B cell (primary cell): ENCODE results near the gene EPHA2. TPM values are rescaled to one million over a fixed set of nuclear protein-coding genes. Genes with fewer than 3 reads are reported as not detected.

Experiments
- ATAC-seq: fragments of 200-7000 bp; cut with Tn5 transposase; one replicate; pipeline ENCODE4 v1.10.0; 2021; ENCODE audit warnings: low read depth, mild to moderate bottlenecking, moderate number of reproducible peaks, moderate library complexity
- CTCF ChIA-PET: fragments of 350-600 bp; sonication (Branson Sonifier 250); formaldehyde crosslinking; loops from one replicate; lab custom pipeline; 2021; ENCODE audit warnings: antibody characterized with exemption, inconsistent platforms; lab: Charles Lee
- POLR2A ChIA-PET: fragments of 350-600 bp; sonication (Branson Sonifier 250); formaldehyde crosslinking; loops from one replicate; lab custom pipeline; 2021; ENCODE audit warnings: antibody characterized with exemption; lab: Charles Lee
- DNase-seq: peaks from one replicate; pipeline ENCODE4 v3.0.0; 2013
- H2AFZ ChIP-seq: 2 replicates; pipeline ENCODE4 v1.6.1; 2012; ENCODE audit warnings: mild to moderate bottlenecking, low read depth, low read length; ENCODE audit not compliant: insufficient read depth, poor library complexity, severe bottlenecking
- H3K27ac ChIP-seq, 2 donors: 1 replicate in 1 of 2; 2 replicates in 1 of 2; pipeline ENCODE4 v1.5.1; 2012 to 2013; ENCODE audit warnings: low read length in 2 of 2, mild to moderate bottlenecking in 2 of 2, moderate library complexity in 1 of 2
- H3K27me3 ChIP-seq, 4 experiments: fragments of 200-600 bp in 1 of 4; sonication (generic) in 1 of 4; replicated peaks in 1 of 4; 1 replicate in 2 of 4; 2 replicates in 2 of 4; pipeline versions ENCODE4 v1.6.1 to v1.7.0; 2013 to 2016; ENCODE audit warnings: low read length in 3 of 4, mild to moderate bottlenecking in 2 of 4, mixed read lengths in 1 of 4, moderate library complexity in 1 of 4; ENCODE audit not compliant: insufficient read depth in 4 of 4, control insufficient read depth in 3 of 4; ENCODE audit errors: control extremely low read depth in 1 of 4
- H3K36me3 ChIP-seq, 2 experiments: replicated peaks in 1 of 2; 1 replicate in 1 of 2; 2 replicates in 1 of 2; pipeline versions ENCODE4 v1.6.1 to v1.7.1; 2013; ENCODE audit warnings: low read length in 1 of 2; ENCODE audit not compliant: insufficient read depth in 2 of 2, control insufficient read depth in 1 of 2; ENCODE audit errors: control extremely low read depth in 1 of 2, extremely low read depth in 1 of 2
- H3K4me1 ChIP-seq, 2 donors: fragments of 200-600 bp in 1 of 2; sonication (generic) in 1 of 2; 1 replicate in 1 of 2; 2 replicates in 1 of 2; pipeline versions ENCODE4 v1.5.1 to v1.6.1; 2013 to 2017; ENCODE audit warnings: low read length in 2 of 2; ENCODE audit not compliant: control insufficient read depth in 2 of 2, insufficient read depth in 2 of 2
- H3K4me2 ChIP-seq: replicated peaks from 2 replicates; pipeline ENCODE3; 2012; ENCODE audit warnings: mild to moderate bottlenecking, low read depth, low read length; ENCODE audit not compliant: poor library complexity, severe bottlenecking
- H3K4me3 ChIP-seq, 5 experiments: fragments of 200-600 bp in 1 of 5; sonication (generic) in 1 of 5; 1 replicate in 3 of 5; 2 replicates in 2 of 5; pipeline versions ENCODE4 v1.5.1 to v1.7.0; 2011 to 2016; ENCODE audit warnings: low read length in 4 of 5, mild to moderate bottlenecking in 4 of 5, low read depth in 2 of 5, control low read depth in 1 of 5, moderate library complexity in 1 of 5; ENCODE audit not compliant: insufficient read depth in 1 of 5; ENCODE audit errors: control extremely low read depth in 1 of 5, extremely low read depth in 1 of 5
- H3K79me2 ChIP-seq: fragments of 200-600 bp; sonication (generic); one replicate; pipeline ENCODE4 v1.6.0; 2016; ENCODE audit warnings: low read length; ENCODE audit not compliant: control insufficient read depth, insufficient read depth
- H3K9ac ChIP-seq: fragments of 200-600 bp; sonication (generic); 2 replicates; pipeline ENCODE4 v1.6.1; 2017; ENCODE audit warnings: mild to moderate bottlenecking, low read length, moderate library complexity
- H3K9me3 ChIP-seq, 3 donors: one replicate each; pipeline versions ENCODE4 v1.6.1 to v1.7.1; 2013; ENCODE audit warnings: low read length in 2 of 3; ENCODE audit not compliant: control insufficient read depth in 2 of 3, insufficient read depth in 1 of 3; ENCODE audit errors: control extremely low read depth in 1 of 3
- H4K20me1 ChIP-seq: 2 replicates; pipeline ENCODE4 v1.6.0; 2012; ENCODE audit warnings: mild to moderate bottlenecking, low read length; ENCODE audit not compliant: insufficient read depth, control insufficient read depth, poor library complexity, severe bottlenecking
- H3K27ac Mint-ChIP-seq: one replicate; pipeline ENCODE4 v1.8.0; 2021; ENCODE audit warnings: mixed read lengths
- H3K27me3 Mint-ChIP-seq: one replicate; pipeline ENCODE4 v1.8.0; 2021; ENCODE audit warnings: mixed read lengths
- H3K4me1 Mint-ChIP-seq: one replicate; pipeline ENCODE4 v1.8.0; 2021; ENCODE audit warnings: mixed read lengths
- H3K4me3 Mint-ChIP-seq: one replicate; pipeline ENCODE4 v1.8.0; 2021; ENCODE audit warnings: mixed read lengths
- H3K9me3 Mint-ChIP-seq: one replicate; pipeline ENCODE4 v1.8.0; 2022; ENCODE audit warnings: mixed read lengths; ENCODE audit not compliant: insufficient read depth
- EZH2 ChIP-seq: IDR thresholded peaks from 2 replicates; pipeline ENCODE4 v1.6.1; 2012; ENCODE audit warnings: borderline replicate concordance, low read depth, mild to moderate bottlenecking, moderate library complexity, low read length; ENCODE audit not compliant: insufficient read depth, poor library complexity, severe bottlenecking
- whole genome bisulfite sequencing: methylation state at CpG from one replicate; pipeline ENCODE4 v1.1.5; 2013; ENCODE audit warnings: missing lambda C conversion rate; ENCODE audit not compliant: insufficient coverage; 5-methylcytosine and 5-hydroxymethylcytosine counted together
- intact Hi-C: fragments of 100-400 bp; cut with micrococcal nuclease; formaldehyde crosslinking; loops from one replicate; pipeline ENCODE4 v1.10.0; 2022
- polyA plus RNA-seq: library from polyadenylated mRNA; depleted of rRNA; stranded (reverse); fragments of >200 nt; gene quantifications from 2 replicates; pipeline ENCODE4 v1.2.3, GENCODE V29; 2012
- total RNA-seq, 2 donors: library from RNA; stranded (reverse); fragments of 120-200 nt in 1 of 2; gene quantifications; 1 replicate in 1 of 2; 2 replicates in 1 of 2; pipeline versions ENCODE4 v1.2.3 to v1.2.4, GENCODE V29; 2013 to 2022

Gene EPHA2
- total and polyA plus RNA-seq, 2 donors (not counting 1 experiment from before 2014, with no cell fraction given), result 0.12 TPM; not detected in 1

DNA sequence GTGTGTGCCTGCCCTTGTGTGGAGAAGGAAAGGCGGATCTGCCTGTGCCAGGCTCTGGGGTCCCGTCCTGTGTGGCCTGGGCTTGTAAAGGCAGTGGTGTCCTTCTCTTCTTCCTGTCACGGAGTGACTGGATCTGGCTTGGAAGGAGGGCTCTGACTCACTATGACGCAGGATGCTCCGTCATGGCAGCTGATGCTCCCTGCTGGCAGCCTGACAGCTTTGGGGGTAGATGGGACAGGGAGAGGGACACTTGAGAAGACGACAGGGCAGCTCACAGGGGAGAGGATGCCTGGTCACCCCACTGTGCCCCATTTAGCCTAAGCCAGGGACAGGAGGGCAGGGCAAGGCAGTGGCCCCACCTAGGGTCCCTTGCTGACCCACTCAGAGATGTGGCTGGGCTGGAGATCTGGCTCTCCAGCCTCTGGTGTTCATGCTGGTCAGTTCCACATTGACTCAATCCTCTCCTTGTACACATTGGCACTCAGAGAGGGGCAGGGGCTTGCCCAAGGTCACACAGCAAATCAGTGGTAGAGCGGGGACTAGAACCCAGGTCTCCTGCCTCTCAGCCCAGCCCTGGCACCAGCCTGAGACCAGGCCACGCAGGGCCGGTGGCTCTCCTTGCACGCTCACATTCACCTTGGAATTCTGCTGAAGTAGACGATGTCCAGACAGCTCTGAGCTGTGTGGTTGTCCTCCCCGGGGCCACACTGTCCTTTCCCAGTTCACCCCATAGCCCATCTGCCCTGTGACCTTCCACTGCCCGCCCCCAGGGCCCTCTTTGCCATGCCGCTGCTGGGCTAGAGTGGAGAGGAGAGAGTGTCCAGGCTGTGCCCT lies 79.6 kb downstream of the EPHA2 start:
- no peak overlapping the region for H3K4me3 Mint-ChIP-seq
- no peaks in the 10 kb centered on the region for H4K20me1 ChIP-seq
- intact Hi-C loops, result loop anchor here (5.0 kb wide), 1 partner anchor 536 kb away; the partner anchor contains the start of gene NBPF1
- DNase-seq, result no peak
- TF ChIP-seq EZH2, result no peak
- H3K9me3 Mint-ChIP-seq, result no peaks in the 10 kb centered on the region
- H3K27me3 ChIP-seq, result peaks cover 0 to 37% (median 13%) of the 10 kb centered on the region in 4 experiments
- 89% methylated on average over 9 of the region's 14 CpGs for WGBS
- no peaks in the 10 kb centered on the region for H3K9me3 ChIP-seq
- H3K9ac ChIP-seq, result no peak overlapping the region
- no peak overlapping the region for H3K4me2 ChIP-seq
- no peak overlapping the region for H3K4me3 ChIP-seq
- H2AFZ ChIP-seq, result no peak overlapping the region
- no peak overlapping the region for H3K27ac ChIP-seq
- peaks cover 16% of the 10 kb centered on the region for H3K27me3 Mint-ChIP-seq
- CTCF ChIA-PET, result interaction anchor here (8.4 to 10.8 kb wide), 2 partner anchors 110 to 168 kb away, joined by 93 to 237 read pairs; no protein-coding TSS in a partner anchor
- POLR2A ChIA-PET, result no interaction called here
- H3K79me2 ChIP-seq, result no peaks in the 10 kb centered on the region
- peaks cover 18% of the 10 kb centered on the region for H3K4me1 Mint-ChIP-seq
- peaks cover 10 to 19% of the 10 kb centered on the region in 2 donors for H3K4me1 ChIP-seq
- H3K27ac Mint-ChIP-seq, result no peak overlapping the region
- ATAC-seq, result no peak
- no peaks in the 10 kb centered on the region for H3K36me3 ChIP-seq

DNA sequence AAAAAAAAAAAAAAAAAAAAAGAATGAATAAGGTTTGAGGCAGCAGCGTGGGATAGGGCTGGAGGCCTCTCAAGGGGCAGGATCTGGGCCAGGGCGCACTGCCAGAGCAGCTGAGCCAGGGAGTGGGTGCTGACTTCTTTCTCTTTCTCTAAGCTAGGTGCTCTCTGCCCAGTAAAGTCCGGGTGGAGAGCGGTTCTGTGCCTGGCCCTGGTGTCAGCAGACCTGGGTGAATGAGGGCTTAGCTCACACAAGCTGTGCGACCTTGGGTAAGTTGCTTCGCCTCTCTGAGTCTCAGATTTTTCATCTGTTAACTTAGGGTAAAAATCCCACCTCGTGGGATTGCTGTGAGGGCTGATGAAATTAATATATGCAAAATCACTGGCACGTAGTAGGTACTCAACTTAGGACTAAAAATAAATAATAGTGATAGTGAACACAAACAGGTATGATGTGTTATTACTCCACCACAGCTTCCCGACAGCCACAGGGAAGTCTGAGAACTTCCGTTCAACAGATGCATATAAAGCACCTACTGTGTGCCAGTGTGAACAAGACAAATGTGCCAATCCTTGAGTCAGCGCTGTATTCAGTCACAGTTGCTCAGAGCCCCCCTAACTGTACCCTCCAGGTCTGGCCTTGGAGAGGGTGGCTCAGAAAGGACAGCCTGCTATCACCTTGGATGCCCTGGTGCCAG lies 80.4 kb downstream of the EPHA2 start:
- peaks cover 0 to 37% (median 13%) of the 10 kb centered on the region in 4 experiments for H3K27me3 ChIP-seq
- H3K9ac ChIP-seq, result no peak overlapping the region
- POLR2A ChIA-PET, result interaction anchor here (0.7 kb wide), 1 partner anchor 111 kb away, joined by 5 read pairs; no protein-coding TSS in a partner anchor
- TF ChIP-seq EZH2, result no peak
- peaks cover 10 to 19% of the 10 kb centered on the region in 2 donors for H3K4me1 ChIP-seq
- no peaks in the 10 kb centered on the region for H3K9me3 Mint-ChIP-seq
- H4K20me1 ChIP-seq, result no peaks in the 10 kb centered on the region
- ATAC-seq, result no peak
- intact Hi-C loops, result loop anchor here (5.0 kb wide), 1 partner anchor 537 kb away; the partner anchor contains the start of gene NBPF1
- no peak for DNase-seq
- CTCF ChIA-PET, result interaction anchor here (0.9 to 10.8 kb wide), 3 partner anchors 68 to 289 kb away, joined by 3 to 237 read pairs (median 4); no protein-coding TSS in a partner anchor
- no peak overlapping the region for H3K4me3 ChIP-seq
- no peaks in the 10 kb centered on the region for H3K36me3 ChIP-seq
- no peak overlapping the region for H3K27ac ChIP-seq
- WGBS, result 83% methylated on average over 8 of the region's 11 CpGs
- no peaks in the 10 kb centered on the region for H3K9me3 ChIP-seq
- H2AFZ ChIP-seq, result no peak overlapping the region
- no peak overlapping the region for H3K4me2 ChIP-seq
- H3K27me3 Mint-ChIP-seq, result peaks cover 16% of the 10 kb centered on the region
- peaks cover 18% of the 10 kb centered on the region for H3K4me1 Mint-ChIP-seq
- no peak overlapping the region for H3K27ac Mint-ChIP-seq
- H3K4me3 Mint-ChIP-seq, result no peak overlapping the region
- H3K79me2 ChIP-seq, result no peaks in the 10 kb centered on the region

Other genes starting within 250 kb of the EPHA2 start
- 94.1 and 101 TPM in 2 replicates for gene ZBTB17, start 180.0 kb downstream of the EPHA2 start, total RNA-seq
- gene ZBTB17, start 180.0 kb downstream of the EPHA2 start, polyA plus RNA-seq, result 157 and 201 TPM in 2 replicates
- gene SRARP, start 151.8 kb downstream of the EPHA2 start, total RNA-seq, result not detected in 2 replicates
- gene SRARP, start 151.8 kb downstream of the EPHA2 start, polyA plus RNA-seq, result not detected in 2 replicates
- not detected in 2 replicates for gene HSPB7, start 138.0 kb downstream of the EPHA2 start, total RNA-seq
- not detected in 2 replicates for gene HSPB7, start 138.0 kb downstream of the EPHA2 start, polyA plus RNA-seq
- gene CLCNKA, start 134.0 kb downstream of the EPHA2 start, total RNA-seq, result 0.19 TPM in 1 of 2 replicates, not detected in the other
- 0.03 TPM in 1 of 2 replicates, not detected in the other for gene CLCNKA, start 134.0 kb downstream of the EPHA2 start, polyA plus RNA-seq
- gene CLCNKB, start 112.3 kb downstream of the EPHA2 start, total RNA-seq, result not detected in 2 replicates
- gene CLCNKB, start 112.3 kb downstream of the EPHA2 start, polyA plus RNA-seq, result not detected in 2 replicates
- 0.37 and 0.58 TPM in 2 replicates for gene FAM131C, start 82.4 kb downstream of the EPHA2 start, total RNA-seq
- gene FAM131C, start 82.4 kb downstream of the EPHA2 start, polyA plus RNA-seq, result not detected in 2 replicates
- gene ARHGEF19, start 56.6 kb upstream of the EPHA2 start, total RNA-seq, result 13.9 and 14.5 TPM in 2 replicates
- gene ARHGEF19, start 56.6 kb upstream of the EPHA2 start, polyA plus RNA-seq, result 15.3 and 20.9 TPM in 2 replicates
- 11.1 and 14.3 TPM in 2 replicates for gene CPLANE2, start 81.1 kb upstream of the EPHA2 start, total RNA-seq
- 5.7 and 6.3 TPM in 2 replicates for gene CPLANE2, start 81.1 kb upstream of the EPHA2 start, polyA plus RNA-seq
- gene FBXO42, start 196.4 kb upstream of the EPHA2 start, total RNA-seq, result 25.4 and 33.1 TPM in 2 replicates
- 14.2 and 17.2 TPM in 2 replicates for gene FBXO42, start 196.4 kb upstream of the EPHA2 start, polyA plus RNA-seq
- gene SZRD1, start 211.2 kb upstream of the EPHA2 start, total RNA-seq, result 109 and 110 TPM in 2 replicates
- 91.3 and 92.4 TPM in 2 replicates for gene SZRD1, start 211.2 kb upstream of the EPHA2 start, polyA plus RNA-seq